Cortex of kidney (tissue), 1 donor: ENCODE measurements around the gene DPH2.

Experiments
- DNase-seq: peaks from one replicate; lab custom pipeline; 2025; lab: John Stamatoyannopoulos, UW

The DPH2 gene

DNA sequence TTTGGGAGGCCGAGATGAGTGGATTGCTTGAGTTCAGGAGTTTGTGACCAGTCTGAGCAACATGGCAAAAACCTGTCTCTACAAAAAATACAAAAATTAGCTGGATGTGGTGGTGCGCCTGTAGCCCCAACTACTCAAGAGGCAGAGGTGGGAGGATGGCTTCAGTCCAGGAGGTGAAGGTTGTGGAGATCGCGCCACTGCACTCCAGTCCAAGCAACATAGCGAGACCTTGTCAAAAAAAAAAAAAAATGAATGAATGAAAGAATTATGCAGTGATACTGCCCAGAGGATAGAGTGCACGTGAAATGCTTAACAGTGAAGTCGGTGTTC lies 429 bp upstream of the DPH2 start:
- DNase-seq = no peak

GRCh38 chr1:43970502-43970901 lies 692 bp downstream of the DPH2 start:
- DNase-seq = no peak

- no peak for DNase-seq
Observed at GRCh38 chr1:43970911-43971310, 1.1 kb downstream of the DPH2 start.

GRCh38 chr1:43971336-43971980 lies 1.6 kb downstream of the DPH2 start:
- no peak for DNase-seq

DNA sequence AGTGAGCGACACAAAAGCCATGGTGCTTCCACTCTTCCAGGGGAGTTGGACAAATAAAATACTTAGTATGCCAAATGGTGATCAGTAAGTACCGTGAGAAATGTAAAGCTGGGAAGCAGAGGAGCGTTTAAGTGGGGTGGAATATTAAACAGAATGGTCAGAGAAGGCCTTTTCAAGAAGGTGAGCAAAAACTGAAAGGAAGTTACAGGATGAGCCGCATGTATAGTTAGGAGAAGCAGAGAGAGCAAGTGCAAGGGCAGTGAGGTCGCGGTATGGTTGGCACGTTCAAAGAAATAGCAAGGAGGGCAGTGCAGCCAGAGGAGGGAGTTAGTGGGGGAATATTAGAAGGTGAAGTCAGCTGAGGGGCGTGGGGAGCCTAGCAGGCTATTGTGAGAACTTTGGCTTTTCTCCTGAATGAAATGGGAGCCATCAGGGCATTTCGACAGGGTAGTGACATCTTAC lies 4.2 kb downstream of the DPH2 start:
- DNase-seq = no peak

GRCh38 chr1:43974443-43975248 lies 4.8 kb downstream of the DPH2 start, which contains the start of gene ATP6V0B:
Gene ATP6V0B (plus strand): TSS chr1:43974960. CDS start chr1:43975041, 81 bp downstream.
- peak; percentile 78 for DNase-seq

GRCh38 chr1:43975249-43975961 lies 5.6 kb downstream of the DPH2 start:
- DNase-seq = no peak

DNA sequence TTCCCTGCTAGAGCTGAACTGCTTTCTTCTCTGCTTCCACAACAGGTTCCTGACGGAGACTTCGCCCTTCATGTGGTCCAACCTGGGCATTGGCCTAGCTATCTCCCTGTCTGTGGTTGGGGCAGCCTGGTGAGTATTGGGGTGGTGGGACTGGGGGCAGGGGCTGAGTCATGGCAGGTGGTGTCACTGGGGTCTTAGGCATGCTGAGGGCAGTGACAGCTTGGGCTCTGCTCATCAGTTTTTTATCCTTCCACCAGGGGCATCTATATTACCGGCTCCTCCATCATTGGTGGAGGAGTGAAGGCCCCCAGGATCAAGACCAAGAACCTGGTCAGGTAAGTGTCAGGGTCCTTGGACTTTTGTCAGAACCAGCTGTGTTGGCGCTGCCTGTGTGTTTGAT lies 6.2 kb downstream of the DPH2 start:
- no peak for DNase-seq

DNA sequence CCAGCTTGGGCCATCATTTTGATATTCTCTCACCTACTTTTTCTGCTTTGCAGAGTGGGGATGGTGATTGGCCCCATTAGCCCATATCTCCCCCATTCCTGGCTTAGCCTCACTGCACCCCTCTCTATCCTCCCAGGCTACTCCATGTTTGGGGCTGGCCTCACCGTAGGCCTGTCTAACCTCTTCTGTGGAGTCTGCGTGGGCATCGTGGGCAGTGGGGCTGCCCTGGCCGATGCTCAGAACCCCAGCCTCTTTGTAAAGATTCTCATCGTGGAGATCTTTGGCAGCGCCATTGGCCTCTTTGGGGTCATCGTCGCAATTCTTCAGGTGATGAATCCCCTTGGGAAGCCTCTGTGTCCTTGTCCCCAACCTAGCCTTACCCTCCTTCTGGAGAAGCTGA lies 7.1 kb downstream of the DPH2 start:
- no peak for DNase-seq

DNA sequence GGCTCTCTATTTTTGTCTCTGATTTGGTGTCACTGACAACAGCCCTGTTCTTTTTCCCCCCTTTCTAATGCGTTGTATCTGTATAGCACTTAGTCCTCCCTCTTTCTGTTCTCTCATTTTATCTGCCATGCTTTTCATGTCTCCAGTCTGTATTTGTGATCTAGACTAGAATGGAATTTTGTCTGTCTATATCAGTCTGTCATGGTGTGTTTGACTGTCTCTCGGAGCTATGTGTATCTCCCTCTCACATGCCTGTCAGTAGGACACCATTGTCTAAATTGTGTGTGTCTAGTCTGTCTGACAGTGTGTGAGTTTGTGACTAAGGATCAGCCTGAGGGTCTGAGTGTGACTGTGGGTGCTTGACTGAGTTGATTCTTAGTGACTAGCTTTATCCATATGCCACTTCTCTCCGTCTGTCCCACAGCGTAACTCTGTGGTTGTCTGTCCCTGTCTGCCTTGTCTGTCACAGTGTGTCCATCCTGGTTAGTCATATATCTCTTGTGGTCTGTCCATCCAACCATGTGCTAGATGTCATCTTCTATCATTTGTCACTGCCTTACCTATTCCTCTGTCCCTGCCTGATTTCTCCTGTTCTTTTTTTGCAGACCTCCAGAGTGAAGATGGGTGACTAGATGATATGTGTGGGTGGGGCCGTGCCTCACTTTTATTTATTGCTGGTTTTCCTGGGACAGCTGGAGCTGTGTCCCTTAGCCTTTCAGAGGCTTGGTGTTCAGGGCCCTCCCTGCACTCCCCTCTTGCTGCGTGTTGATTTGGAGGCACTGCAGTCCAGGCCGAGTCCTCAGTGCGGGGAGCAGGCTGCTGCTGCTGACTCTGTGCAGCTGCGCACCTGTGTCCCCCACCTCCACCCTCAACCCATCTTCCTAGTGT lies 7.8 kb downstream of the DPH2 start:
- no peak for DNase-seq

DNA sequence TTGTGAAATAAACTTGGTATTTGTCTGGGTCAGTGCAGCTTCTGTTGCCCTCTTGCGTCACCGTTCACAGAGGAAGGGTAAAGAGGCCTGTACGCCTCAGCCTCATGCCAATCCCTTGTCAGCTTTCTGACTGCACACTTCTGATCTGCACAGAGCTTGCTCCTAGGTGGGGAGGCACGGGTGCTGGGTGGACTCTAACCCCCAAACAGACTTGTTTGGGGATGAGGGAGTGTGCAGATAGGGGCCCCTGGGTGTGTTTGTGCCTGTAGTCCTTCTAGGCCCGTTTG lies 8.4 kb downstream of the DPH2 start:
- no peak for DNase-seq

- no peak for DNase-seq
Observed at GRCh38 chr1:43978551-43979260, 8.9 kb downstream of the DPH2 start, which contains the start of gene B4GALT2. Gene B4GALT2 (plus strand): TSS chr1:43979210. CDS start chr1:43981161, 1,951 bp downstream.

DNA sequence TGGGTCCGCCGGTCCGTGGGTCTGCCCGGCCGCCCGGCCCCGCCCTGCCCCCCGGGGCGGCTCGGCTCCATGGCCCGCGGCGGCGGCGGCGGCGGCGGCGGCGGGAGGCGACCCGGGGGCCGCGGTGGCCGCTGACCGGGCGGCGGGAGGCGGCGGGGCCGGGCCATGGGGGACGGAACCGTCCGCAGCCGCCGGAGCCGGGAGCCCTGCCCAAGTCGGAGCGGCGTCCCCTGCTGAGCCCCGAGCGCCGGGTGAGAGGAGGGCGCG lies 9.4 kb downstream of the DPH2 start:
- DNase-seq = no peak

DNA sequence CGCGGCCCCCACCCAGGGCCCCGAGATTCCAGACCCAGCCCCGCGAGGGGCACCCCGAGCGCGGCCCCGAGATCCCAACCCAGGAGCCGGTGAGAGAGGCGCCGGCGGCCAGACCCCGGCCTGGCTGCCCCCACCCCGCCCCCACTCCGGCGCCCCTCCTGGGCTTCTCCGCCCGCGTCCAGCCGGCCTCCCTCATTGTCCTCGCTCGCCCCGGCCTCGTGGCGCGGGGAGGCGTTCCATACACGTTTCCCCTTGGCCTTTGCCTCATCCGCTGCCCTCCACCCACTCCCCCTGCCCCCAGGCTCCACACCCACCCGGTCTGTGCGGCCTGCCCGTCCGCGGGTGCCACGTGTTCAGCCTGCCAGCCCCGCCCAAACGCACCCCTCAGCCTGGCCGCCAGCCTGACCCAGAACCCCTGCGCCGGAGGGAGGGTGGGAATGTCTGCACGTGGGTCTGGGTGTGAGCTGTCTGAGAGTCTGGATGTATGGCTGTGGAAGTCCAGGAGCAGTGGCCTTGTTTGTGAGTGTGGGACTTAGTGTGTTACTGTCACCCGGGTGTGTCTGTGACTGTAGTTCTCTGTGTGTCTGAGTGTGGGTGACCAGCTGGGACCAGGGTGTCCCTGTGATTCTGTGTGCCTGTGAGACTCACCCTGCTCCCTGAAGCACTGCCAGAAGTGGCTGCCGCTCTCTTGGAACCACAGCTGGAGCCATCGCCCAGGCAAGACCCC lies 9.9 kb downstream of the DPH2 start:
- DNase-seq = no peak

DNA sequence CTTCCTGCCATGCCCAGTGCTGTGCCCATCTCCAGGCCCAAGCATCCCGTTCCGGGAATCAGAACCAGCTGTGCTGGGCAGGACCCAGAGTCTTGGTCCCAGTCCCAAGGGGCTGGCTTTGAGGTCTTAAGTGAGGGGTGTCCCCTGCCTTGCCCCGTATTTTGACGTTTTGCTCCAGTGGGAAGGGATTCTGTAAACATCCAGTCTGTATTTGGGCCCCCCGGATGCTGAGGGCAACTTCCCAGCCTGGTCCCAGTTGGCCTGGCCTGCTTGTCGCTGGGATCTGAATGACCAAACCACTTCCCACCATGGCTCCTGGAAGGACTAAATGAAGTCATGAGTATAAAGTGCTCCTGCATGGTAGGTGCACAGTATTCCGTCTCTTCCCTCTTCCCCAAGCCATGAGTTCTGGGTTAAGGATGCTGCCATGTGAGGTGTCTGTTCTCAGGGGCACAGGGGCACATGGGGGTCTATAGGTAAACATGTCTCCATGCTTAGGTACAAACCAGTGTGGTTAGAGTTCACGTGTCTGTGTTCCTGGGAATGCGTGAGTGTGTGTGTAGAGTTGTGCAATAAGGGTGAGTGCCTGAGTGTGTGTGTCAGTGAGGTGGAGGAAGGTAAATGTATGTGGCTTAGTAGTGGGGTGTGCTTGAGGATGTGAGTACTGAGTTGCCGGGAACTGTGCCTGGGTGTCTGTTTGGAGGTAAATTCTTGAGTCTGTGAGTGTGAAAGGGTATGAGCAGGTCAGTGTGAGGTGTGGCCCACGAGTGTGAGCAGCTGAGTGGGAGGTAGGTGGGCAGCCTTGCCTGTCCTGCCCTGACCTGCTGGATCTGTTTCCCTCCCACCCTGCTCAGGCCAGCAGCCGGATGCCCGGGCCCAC lies 10.7 kb downstream of the DPH2 start:
- no peak for DNase-seq

DNA sequence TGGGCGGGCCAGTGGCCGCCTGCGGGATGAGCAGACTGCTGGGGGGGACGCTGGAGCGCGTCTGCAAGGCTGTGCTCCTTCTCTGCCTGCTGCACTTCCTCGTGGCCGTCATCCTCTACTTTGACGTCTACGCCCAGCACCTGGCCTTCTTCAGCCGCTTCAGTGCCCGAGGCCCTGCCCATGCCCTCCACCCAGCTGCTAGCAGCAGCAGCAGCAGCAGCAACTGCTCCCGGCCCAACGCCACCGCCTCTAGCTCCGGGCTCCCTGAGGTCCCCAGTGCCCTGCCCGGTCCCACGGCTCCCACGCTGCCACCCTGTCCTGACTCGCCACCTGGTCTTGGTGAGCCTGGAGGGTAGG lies 11.3 kb downstream of the DPH2 start:
- DNase-seq = no peak

- no peak for DNase-seq
Observed at GRCh38 chr1:43981636-43982035, 11.8 kb downstream of the DPH2 start.

GRCh38 chr1:43982241-43982640 lies 12.4 kb downstream of the DPH2 start:
- DNase-seq = no peak

DNA sequence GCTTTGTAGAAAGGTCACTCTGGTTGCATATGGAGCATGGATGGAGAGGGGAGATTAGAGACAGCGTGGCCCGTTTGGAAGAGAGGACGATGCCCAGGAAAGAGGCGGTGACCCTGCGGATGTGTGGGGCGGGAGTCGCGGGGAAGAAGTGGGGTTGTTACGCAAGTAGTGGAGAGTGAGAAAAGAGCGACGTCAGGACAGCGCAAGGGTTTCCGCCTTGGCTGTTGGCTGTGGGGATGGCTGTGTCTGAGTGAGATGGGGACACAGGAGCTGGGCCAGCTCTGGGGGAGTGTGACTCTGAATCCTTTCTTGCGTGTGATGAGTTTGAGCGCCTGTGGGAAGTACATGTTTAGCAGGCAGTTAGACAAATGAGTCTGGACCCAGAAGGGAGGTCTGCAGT lies 13.0 kb downstream of the DPH2 start:
- no peak for DNase-seq

GRCh38 chr1:43983253-43983899 lies 13.6 kb downstream of the DPH2 start:
- DNase-seq = no peak
